Fibroblast of gingiva (primary cell): ENCODE results near the gene ABCC3.
"Not testable (repeated sequence)": the region's sequence is repeated elsewhere in the genome, so short reads cannot be mapped to it uniquely, and the experiment has no call there.

ENCODE experiments used
- DNase-seq: peaks from one replicate; pipeline ENCODE4 v3.0.0-alpha.2; 2011; ENCODE audit warnings: low read depth

The ABCC3 gene

GRCh38 chr17:50707289-50708049 lies 72.8 kb downstream of the ABCC3 start, which contains the start of gene ANKRD40:
TSS of gene ANKRD40 (minus strand) at chr17:50707914. CDS start at chr17:50707654, 260 bp downstream.
- DNase-seq: peak; percentile 93

DNA sequence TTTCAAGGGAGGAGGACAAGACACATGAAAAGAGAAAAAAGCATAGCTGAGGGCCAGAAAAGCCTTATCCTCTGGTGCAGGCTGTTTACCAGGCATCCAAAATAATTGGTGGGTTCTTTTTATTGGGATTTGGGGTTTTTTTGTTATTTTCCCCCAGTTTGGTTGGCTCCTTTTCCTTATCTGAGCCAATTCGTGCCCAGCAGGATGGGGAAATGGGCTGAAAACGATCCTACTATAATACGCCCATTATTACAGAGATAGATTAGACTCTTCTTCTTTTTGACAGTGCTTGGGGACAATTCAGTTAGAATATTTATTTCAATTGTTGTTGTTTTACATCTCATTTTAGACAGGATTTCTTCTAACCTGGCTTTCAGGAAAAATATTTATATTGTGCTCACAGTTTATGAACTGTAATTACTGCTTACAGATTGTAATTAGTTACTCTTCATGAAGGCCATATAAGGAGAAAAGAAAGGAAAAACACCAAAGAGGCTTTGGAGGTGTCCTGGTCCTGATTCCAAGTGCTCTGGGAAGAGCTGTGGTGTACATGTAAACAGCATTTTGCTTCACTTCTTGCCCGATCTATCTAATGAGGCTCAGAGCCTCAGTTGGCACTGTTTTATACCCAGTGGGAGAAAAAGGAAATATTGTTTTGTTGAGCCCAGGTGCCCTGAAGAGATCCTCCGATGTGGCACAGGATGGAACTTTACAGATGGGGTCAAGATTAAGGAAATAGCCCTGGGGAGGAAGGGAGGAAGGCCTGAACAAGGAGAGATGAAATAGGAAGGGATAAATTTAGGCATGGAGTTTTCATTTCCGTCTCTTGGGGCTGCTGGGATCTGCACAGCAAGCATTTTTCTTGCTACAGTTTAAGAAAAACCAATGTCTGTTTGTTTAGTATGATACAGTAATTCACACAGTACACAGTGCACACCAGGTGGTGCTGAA lies 73.6 kb downstream of the ABCC3 start:
- DNase-seq: peak; percentile 23

DNA sequence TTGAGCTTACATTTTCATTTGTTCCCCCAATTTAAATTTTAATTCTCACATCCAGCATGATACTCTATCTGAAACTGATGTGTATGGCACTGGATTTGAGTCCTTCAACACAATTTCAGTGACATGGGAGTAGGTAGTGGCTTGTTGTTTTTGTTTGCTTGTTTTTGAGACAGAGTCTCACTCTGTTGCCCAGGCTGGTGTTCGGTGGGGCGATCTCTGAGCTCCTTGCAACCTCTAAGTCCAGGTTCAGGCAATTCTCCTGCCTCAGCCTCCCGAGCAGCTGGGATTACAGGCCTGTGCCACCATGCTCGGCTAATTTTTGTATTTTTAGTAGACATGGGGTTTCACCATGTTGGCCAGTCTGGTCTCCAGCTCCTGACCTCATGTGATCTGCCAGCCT lies 74.4 kb downstream of the ABCC3 start:
- not testable (repeated sequence) for DNase-seq

DNA sequence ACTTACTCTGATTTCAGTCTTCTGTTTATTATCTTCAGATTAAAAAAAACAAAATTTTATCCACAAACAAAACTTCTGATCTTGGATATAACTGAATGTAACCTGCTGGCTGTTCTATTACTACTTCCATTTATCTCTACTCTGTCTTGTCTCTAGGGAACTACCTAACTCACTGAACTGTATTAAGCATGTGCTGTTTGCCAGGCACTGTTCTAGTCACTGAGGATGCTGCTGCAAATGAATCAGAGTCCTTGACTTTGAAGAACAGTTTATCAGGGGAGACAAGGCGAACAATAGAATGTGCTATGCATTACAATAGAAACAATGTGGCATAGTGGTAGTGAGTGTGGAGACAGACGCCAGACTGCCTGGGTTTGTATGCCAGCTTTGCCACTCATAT lies 75.3 kb downstream of the ABCC3 start:
- DNase-seq: no peak

DNA sequence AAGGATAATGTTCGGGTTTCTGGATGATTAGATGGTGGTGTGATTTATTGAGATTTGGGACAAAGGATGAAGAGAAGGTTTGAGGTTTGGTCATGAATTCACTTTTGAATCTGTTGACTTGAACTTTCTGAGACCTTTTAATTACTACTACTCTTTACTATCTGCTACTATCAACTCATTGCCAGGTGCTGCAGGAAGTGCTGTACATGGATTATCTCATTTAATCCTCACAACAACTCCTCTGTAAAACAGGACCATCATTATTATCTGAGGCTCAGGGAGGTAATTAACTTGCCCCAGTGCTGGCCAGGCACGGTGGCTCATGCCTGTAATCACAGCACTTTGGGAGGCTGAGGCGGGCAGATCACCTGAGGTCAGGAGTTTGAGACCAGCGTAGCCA lies 76.0 kb downstream of the ABCC3 start:
- no peak for DNase-seq

DNA sequence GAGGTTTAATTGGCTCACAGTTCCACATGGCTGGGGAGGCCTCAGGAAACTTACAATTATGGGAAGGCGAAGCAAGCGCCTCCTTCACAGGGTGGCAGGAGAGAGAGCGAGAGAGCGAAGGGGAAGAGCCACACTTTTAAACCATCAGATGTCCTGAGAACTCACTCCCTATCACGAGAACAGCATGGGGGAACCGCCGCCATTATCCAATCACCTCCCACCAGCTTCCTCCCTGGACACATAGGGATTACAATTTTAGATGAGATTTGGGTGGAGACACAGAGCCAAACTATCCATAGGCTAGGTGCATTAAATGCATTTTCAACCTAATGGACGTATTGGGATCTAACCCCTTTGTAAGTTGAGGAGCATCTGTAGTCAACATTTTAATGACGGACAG lies 78.0 kb downstream of the ABCC3 start:
- DNase-seq: no peak

DNA sequence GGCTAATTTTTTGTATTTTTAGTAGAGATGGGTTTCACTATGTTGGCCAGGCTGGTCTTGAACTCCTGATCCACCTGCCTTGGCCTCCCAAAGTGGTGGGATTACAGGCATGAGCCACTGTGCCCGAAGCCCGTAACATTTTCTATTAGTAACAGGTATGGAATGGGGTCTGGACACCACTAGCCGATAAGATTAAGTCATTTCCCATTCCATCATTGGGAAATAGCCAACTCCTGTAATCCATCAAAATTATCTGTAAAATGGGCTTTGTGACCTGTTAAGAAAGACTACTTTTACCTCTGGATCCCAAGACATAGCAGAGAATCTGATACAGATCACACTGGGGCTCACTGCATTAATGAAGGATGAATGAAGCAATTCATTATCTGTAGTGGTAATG lies 80.8 kb downstream of the ABCC3 start:
- DNase-seq: no peak

DNA sequence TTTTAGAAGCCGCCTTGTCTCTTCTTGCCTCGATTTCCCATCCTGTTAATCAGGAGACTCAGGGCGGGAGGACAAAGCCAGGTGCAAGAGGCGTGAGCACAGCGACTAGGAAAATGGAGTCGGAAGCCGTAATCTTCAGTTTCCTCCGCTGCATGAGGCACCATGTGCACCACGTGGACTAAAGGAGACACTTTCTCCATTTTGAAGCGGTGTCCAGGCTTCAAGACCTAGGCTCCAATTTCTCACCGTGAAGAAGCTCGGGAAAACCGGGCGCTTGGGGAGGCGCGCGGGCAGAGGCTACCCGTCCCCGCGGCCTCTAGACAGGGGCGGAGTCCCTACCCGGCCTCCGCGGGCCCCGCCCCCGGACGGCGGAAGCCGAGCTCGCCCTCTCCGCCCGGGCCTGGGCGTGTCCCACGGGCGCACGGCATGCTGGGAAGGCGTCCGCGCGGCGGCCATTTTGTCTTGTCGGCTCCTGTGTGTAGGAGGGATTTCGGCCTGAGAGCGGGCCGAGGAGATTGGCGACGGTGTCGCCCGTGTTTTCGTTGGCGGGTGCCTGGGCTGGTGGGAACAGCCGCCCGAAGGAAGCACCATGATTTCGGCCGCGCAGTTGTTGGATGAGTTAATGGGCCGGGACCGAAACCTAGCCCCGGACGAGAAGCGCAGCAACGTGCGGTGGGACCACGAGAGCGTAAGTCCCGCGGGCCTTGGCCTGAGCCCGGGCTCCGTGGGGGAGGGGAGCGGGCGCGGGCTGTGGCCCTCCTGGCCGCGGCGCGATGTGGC lies 84.7 kb downstream of the ABCC3 start, which contains the start of gene LUC7L3:
TSS of gene LUC7L3 (plus strand) at position 460 of the 780 bp plus-strand sequence. CDS start at position 590, 130 bp downstream.
- peak; percentile 92 for DNase-seq

DNA sequence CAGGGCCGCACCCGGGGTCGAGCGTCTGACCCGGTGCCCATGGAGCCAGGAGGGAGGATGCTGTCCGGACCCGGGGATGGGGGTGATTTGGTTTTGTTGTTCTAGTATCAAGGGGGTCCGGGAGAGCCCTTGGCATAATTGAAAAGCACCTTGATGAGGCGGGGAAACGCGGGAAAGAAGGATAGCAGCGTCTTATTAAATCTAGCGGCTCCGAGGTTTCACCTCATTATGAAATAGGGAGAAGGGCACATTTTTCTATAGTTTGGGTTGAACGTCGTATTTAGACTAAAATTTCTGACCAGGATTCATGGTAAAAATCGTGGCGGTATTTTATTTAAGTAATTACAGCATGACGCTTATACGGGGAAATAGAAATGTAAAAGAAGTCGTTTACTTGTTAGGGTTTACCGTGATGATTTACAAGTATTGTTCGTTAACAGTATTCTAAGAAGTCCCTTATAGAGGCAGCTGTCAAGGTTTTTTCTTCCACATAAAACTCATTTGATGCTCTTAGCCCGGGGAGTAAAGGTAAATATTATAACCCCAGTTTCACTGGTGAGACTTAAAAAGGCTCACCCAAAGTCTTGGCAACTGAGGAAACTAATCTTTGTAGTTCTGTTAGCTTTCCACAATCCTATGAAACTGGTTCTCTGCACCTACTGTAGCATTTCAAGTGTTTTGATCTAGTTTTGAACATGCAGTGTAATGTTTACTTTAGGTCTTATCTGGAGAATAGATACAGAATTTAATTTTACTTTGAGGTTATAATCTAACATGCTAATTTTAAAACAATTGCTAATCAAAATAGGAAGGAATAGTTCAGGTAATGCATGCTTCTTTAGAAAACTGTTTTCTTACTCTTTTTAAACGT lies 85.5 kb downstream of the ABCC3 start:
- DNase-seq: no peak

GRCh38 chr17:50721194-50722010 lies 86.7 kb downstream of the ABCC3 start:
- no peak for DNase-seq

GRCh38 chr17:50722746-50723145 lies 88.1 kb downstream of the ABCC3 start:
- peak; percentile 15 for DNase-seq

- DNase-seq: not testable (repeated sequence)
Measured at GRCh38 chr17:50724622-50725021, 89.9 kb downstream of the ABCC3 start.

DNA sequence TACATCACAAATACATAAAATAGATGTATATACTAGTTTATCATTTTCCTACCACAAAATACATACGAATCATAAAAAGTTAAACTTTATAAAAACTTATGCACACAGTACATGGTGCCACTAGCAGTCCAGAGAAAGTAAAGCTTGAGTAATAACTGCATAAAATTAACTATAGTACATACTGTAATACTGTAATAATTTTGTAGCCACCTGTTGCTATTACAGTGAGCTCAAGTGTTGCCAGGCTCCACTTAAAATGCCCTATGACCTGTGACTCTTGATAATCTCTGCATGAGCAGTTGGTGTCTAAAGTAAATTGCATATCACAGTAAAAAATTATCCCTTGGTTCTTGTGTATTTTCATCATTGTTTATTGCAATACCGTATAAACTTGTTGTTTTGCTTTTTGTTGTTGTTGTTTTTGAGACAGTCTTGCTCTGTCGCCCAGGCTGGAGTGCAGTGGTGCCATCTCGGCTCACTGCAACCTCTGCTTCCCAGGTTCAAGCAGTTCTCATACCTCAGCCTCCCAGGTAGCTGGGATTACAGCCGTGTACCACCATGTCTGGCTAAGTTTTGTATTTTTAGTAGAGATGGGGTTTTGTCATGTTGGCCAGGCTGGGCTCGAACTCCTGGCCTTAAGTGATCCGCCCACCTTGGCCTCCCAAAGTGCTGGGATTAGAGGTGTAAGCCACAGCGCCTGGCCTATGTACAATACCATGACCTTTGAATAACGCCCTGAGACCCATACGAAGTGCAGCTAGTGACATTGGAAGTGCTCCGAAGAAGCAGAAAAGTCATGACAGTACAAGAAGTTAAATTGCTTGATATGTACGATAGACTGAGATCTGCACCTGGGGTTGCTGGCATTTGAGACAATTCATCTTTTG lies 91.3 kb downstream of the ABCC3 start:
- no peak for DNase-seq

- DNase-seq: no peak
Measured at GRCh38 chr17:50728112-50728429, 93.4 kb downstream of the ABCC3 start.

GRCh38 chr17:50728881-50729765 lies 94.4 kb downstream of the ABCC3 start:
- no peak for DNase-seq

GRCh38 chr17:50731575-50732460 lies 97.1 kb downstream of the ABCC3 start:
- no peak for DNase-seq

- no peak for DNase-seq
Measured at GRCh38 chr17:50735287-50735686, 100.6 kb downstream of the ABCC3 start.
